ENCODE results near the gene BPNT1.
"Not testable (repeated sequence)": the region's sequence is repeated elsewhere in the genome, so short reads cannot be mapped to it uniquely, and the experiment has no call there.

BPNT1 gene

GRCh38 chr1:220089650-220090556 is at the start of gene BPNT1:
Gene BPNT1 (minus strand): TSS chr1:220089788. CDS start chr1:220079846, 9,942 bp downstream.
- DNase-seq = peak; percentile 98

DNA sequence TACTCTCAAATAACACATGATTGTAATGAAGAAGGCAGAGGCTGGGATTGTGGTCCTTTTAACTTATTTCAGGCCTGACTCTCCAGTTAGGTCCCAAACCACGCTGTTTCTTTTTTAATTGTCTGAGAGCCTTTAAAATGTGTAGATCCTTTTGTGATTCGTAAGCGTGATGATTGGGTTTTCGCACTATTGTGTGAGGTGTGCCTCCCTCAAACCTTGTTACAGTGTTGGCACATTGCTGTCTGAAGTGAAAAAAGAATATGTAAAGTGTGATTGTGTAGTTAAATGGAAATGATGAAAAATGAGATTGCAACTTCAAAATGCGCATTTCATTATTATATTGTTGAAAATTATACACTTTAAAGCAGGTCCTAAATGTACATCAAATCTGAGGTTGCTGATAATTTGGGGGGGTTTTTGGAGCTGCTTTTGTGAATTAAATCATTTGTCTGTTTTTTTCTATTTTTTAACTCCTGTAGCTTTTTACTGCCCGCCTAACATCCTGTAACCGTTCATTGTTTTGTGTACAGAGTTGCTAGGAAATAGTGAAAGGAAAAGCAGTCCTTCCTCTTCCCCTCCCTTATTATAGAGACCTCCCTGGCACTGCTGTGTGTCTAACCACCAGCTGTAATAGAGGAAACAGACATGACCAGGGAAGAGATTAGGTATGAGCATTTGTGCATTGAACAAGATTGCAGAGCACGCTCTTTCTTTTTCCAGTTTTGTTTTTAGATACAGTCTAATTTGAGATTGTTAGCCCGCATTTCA is 47.6 kb upstream of the BPNT1 start:
- no peak for DNase-seq

DNA sequence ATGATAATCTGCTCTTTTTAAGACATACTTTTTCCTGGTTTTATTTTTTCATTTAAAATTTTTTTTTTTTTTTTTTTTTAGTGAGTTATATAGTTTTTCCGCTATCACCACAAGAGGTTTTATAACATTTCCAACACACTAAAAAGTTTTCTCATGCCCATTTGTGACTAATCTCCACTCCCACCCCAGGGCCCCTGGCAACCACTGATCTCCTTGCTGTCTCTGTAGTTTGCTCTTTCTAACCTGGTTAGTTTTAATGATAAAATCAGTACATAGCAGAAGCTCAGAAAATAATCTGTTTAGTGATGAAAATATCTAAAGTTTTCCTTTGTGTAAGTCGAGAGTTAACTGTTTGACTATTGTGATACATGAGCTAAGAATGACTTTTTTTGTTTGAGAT is 46.2 kb upstream of the BPNT1 start:
- DNase-seq = peak; percentile 18

GRCh38 chr1:220129479-220130210 is 40.1 kb upstream of the BPNT1 start:
- DNase-seq = no peak

- DNase-seq = no peak
Measured at GRCh38 chr1:220127076-220127475, 37.5 kb upstream of the BPNT1 start.

DNA sequence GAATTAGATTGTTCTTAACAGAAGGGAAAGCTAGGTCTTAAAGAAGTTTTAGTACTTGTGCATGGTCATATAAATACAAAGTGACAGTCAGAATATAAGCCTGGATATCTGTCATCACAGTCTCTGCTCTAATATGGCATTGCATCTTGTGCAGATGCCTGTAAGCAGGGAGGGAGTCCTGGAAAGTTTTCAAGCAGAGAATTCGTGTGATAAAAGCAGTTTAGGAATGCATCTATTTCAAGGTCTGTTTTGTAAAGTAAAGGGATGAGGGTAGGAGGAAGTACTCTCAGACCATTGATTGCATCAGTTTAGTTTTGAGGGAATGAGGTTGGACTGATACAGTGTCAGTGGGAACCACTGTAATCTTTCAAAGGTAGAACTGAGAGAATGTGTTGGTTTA is 35.0 kb upstream of the BPNT1 start:
- no peak for DNase-seq

DNA sequence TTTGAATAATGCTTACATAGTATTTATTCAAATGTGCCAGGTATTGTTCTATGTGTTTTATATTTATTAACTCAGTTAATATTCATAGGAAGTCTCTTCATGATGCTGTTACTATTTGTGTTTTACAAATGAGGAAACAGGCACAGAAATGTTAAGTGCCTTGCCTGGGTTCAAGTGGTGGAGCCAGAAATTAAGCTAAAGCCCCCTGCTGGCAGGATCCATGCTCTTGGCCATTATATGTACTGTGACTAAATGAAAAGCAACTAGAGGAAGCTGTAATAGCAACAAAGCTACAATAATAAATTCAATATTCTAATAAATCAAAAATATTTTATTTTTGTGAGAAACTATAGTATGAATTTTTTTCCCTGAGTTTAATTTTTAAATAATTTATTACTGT is 34.3 kb upstream of the BPNT1 start:
- DNase-seq = peak; percentile 24

DNA sequence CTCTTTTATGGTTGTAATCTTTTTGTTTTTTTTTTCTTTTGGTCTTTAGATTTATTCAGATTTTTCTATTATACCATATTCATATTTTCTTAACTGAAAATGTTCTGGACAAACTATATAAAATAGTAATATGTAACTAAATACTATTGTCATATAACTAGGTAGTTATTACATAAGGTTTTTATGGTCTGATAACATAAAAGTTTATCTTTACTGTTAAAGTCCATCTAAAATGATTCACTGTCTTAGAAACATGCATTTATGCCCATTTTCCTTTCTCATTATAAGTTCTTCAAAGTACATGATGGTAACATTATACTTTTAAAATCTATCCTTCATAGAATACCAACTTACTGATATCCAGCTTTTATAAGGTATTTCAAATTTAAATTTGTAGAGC is 33.5 kb upstream of the BPNT1 start:
- DNase-seq = no peak

- DNase-seq = no peak
Measured at GRCh38 chr1:220121791-220122530, 32.4 kb upstream of the BPNT1 start.

DNA sequence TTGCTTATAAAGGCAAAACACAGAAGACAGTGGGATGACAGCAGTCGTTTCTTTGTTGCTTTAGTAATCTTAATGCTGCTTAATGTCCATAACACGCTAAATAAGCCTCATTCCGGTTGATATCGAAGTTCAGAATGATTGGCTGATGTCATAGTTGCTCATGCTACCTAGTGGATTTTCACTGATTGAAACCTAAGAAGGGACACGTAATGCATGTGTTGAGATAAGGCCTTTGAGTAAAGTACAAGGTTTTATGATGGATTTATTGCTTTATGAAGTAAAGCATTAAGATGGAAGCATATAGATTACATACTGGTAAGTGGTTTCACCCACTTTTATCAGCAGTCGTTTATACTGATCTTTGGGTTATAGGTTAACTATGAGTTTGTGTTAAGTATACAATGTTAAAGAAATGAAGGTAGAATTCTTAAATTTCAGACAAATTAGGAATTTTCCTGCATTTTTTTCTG is 29.5 kb upstream of the BPNT1 start:
- no peak for DNase-seq

DNA sequence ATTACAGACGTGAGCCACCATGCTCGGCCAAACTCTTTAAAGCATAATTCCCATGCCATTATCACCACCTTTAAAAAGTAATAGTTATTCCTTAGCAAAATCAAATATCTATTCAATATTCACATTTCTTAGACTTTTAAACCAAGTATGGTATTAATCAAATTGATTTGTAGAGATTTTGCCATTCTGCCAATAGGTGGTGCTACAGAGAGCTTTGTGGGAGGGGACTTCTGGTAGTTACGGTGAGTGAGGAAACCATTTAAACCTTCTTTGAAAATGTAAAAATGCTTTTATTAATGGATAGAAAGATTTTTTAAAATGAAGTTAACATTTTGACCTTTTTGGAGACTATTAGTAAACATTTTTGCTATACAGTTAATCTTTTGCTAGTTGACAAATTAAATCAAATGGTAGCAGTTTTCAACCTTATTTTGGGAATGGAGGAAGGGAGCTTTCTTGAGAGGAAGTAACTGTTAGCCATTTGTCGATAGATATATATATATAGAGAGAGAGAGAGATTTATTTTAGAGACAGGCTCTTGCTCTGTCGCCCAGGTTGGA is 23.6 kb upstream of the BPNT1 start:
- peak; percentile 21 for DNase-seq

DNA sequence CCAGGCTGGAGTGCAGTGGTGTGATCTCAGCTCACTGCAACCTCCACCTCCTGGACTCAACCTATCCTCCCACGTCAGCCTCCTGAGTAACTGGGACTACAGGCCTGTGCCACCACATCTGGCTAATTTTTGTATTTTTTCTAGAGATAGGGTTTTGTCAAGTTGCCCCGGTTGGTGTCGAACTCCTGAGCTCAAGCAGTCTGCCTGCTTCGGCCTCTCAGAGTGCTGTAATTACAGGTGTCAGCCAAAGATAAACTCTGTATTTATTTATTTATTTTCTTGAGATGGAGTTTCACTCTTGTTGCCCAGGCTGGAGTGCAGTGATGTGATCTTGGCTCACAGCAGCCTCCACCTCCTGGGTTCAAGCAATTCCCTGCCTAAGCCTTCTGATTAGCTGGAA is 23.0 kb upstream of the BPNT1 start:
- not testable (repeated sequence) for DNase-seq

DNA sequence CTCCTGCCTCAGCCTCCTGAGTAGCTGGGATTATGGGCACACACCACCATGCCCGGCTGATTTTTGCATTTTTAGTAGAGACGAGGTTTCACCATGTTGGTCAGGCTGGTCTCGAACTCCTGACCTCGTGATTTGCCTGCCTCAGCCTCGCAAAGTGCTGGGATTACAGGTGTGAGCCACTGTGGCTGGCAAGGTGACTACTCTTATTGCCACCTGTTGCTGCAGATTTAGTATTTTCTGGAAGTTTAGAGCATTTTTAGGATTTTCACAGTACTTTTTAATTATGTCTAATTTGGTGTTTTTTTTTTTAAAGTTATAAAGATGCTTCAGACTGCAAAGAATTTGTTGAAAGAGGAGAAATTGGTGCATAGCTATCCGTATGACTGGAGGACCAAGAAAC is 20.9 kb upstream of the BPNT1 start:
- not testable (repeated sequence) for DNase-seq

- no peak for DNase-seq
Measured at GRCh38 chr1:220099826-220100225, 10.2 kb upstream of the BPNT1 start.

DNA sequence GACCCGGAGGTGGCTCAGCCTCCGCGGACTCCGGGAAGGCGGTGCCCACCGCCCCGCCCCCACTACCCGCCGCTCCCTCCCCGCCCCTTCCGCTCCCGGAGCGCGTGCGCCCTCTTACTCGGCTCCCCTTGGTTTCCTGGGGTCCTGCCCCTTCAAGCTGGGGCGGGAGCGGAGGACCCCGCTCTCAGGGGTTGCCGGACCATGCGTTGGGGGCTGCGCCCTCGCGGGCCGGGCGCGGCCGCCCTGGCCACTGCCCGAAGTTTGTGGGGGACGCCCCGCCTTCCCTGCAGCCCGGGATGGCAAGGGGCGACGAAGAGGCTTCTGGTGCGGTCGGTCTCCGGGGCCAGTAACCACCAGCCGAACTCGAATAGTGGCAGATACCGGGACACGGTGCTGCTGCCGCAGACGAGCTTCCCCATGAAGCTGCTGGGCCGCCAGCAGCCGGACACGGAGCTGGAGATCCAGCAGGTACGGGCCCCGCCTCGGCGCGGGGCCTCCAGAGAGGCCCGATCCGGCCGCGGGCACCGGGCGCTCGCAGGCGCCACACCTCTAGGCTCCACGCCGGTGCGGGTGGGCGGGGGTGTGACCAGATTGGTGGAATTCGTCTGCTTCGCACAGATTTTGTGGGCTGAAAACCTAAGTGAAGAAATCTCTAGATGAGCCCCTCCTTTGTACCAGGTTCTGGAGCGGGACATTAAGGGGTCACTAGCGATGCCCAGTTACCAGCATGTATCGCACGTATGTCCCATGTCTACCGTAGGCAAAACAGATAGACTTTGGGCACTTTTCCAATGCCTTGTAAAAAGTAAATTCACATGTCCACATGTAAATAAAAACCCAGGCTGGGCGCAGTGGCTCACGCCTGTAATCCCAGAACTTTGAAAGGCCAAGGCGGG is 4.7 kb upstream of the BPNT1 start, which contains the start of gene IARS2:
IARS2 (plus strand) TSS at position 117 of the 896 bp plus-strand sequence; CDS start at position 202, 85 bp downstream.
- DNase-seq = peak; percentile 94

DNA sequence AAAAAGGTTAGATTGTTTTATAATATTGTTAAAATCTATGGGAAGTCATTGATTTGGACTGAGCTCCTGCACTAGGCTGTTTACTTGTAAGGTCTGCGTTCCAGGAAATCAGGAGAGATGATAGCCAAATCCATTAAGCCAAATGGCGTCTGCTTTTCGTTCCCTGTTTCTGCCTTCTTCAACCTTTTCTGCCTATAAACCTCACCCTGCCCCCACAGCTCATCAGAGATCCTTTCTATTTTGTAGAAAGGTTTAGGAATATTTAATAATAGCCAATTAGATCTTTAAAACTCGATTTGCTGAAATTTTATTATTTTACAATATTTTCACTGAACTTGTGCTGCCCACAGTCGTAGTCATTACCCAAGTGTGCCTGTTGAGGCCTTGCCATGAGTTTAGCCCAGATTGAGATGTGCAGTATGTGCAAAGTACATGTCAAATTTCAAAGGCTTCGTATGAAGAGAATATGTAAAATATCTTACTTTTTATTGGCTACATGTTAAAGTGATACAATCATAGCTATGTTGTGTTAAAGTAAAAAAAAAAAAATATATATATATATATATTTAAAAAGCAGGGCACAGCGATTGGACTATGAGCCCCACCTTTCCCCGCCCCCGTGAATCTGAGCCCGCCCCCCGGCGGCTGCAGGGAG is 3.9 kb upstream of the BPNT1 start:
- no peak for DNase-seq

DNA sequence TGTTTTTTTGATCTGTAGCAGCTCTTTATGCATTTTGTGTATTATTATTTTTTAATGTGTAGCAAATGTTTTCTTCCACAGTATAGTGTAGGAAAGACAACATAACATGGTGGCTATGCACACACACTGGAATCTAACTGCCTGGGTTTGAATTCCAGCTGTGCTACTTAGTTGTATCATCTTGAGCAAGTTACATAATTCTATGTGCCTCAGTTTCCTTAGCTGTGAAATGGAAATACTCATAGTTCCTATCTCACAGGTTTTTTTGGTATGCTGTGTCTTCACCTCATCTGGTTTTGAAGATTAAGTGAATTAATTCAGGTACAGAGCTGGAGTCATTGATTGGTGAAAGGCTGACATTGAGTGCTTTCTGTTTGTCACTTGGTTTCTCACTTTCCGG is 3.1 kb upstream of the BPNT1 start:
- DNase-seq = no peak

- not testable (repeated sequence) for DNase-seq
Measured at GRCh38 chr1:220086261-220086686, 3.3 kb downstream of the BPNT1 start.

GRCh38 chr1:220084460-220084859 is 5.1 kb downstream of the BPNT1 start:
- no peak for DNase-seq

GRCh38 chr1:220077887-220078286 is 11.7 kb downstream of the BPNT1 start:
- DNase-seq = no peak
